GM18499 (cell line): Measurements from ENCODE around the gene HLA-DMB.
A peak's percentile ranks its signal among the peaks of the same experiment; 100 is the strongest.

Experiments used
- ATAC-seq: cut with Tn5 transposase; IDR thresholded peaks from one replicate; pipeline ENCODE4 v1.9.1; 2021; ENCODE audit warnings: moderate number of reproducible peaks; ENCODE audit not compliant: insufficient read depth, unreplicated experiment

The HLA-DMB gene

DNA sequence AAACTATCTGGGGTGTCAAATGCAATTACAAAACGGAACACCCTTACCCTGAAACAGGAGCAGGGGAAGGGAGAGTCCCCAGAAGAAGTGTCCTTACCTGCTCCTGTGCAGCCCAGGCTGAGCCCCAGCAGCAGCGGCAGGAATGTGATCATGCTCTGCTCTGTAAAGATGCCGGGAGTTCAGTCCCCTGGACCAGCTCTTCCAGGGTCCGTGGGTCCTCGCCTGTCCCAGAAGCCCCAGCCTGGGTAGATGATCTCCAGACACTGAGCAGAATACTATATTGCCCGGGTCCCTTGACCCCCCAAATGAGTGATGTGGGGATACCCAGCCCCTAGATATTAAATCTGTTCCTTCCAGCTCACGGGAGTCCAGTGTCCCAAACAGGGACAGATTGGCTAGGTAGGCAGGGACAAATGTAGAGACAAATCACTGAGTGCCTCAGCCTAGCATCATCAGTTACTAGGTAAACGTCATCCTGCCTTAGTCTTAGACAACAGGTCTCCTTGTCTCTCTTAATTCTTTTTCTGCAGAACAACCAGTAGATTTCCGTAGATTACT lies at the start of gene HLA-DMB:
HLA-DMB (minus strand) TSS at position 373 of the 558 bp plus-strand sequence; CDS start at position 152, 221 bp downstream.
- ATAC-seq: peak; percentile 37

DNA sequence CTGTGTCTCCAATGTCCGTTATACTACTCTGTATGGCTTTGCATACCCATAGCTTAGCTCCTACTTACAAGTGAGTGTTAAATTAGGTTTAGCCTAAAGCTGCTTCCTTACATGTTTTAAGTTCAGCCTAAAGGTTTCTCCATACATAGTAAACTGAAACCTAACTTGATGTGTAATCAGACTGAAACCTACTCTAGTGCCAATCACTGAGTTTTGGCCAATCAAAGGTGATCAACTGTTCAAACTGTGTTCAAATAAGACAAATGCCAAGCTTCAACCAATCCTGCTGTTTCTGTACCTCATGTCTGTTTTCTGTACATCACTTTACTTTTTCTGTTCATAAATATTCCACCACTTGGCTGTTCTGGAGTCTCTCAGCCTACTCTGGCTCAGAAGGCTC lies 48.5 kb upstream of the HLA-DMB start:
- no peak for ATAC-seq

DNA sequence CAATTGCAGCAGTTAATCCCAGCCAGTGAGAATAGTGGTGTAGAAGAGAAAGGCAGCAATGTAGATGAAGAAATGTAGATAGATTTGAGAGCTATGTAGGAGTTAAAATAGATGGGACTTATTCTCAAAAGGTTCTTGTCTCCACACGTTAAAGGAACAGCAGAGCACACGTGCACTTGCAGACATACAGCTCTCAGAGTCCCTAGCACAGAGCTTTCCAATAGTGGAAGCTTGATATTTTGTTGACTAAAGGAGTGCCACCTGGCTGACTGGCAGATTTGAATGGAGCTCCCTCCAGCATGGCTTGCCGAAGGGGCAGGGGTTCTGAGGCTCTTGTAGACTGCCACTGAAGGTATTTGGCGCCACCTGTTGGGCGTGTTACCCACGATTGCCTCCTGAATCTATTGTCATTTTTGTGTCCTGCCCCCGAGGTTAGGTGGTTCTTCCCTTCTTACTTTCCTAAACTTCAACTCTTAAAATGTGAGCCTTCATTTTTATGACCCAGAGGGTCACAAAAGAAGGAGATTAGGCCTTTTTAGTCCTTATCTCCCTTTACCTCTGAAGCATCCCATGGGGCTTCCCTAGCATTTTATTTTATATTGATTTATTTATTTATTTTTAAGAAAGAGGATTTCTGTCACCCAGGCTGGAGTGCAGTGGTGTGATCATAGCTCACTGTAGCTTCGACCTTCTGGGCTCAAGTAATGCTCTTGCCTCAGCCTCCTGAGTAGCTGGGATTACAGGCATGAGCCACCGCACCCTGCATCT lies 44.0 kb upstream of the HLA-DMB start:
- no peak for ATAC-seq

DNA sequence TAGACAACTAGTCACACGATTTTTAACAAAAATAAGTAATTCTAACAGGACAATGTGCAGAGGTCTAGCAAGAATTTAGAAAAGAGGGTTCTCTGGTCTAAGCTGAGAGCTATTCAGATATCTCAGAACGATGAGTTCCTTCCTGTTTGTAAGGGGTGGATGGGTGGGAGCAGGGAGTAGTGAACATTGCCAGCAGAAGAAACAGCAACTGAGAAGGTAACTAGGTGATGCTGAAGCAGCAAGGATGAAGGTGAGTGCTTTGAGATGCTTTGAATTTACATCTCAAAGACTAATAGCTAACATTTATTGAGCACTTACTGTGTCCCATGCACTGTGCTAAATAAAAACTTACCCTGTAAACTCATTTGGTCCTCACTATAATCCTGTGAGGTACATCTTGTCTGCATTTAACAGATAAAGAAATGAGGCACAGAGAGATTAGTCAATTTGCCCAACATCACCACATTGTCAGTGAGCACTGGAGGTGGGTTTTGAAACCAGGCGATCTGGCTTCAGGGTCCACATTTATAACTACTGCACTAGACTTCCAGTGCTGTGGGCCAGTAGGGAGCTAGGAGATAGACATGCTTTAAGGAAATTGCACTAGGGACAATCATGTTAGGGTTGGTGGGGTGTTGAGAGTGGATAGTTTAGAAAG lies 43.3 kb upstream of the HLA-DMB start:
- no peak for ATAC-seq

DNA sequence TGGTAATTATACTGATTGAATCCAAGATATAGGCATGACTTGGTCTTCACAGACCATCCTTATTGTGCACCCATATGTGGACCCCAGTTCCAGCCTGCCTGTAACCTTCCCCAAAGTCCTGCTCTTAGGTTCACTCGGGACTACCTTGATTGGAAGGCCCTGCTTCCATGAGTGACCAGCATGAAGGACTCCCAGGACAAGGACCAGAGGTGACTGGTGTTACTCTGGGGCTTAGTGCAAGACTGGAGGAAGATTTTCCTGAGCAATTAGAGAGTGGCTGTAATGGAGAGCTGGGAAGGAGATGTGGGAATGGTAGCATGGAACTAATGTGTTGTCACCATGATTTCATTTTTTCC lies 42.6 kb upstream of the HLA-DMB start:
- ATAC-seq: no peak

DNA sequence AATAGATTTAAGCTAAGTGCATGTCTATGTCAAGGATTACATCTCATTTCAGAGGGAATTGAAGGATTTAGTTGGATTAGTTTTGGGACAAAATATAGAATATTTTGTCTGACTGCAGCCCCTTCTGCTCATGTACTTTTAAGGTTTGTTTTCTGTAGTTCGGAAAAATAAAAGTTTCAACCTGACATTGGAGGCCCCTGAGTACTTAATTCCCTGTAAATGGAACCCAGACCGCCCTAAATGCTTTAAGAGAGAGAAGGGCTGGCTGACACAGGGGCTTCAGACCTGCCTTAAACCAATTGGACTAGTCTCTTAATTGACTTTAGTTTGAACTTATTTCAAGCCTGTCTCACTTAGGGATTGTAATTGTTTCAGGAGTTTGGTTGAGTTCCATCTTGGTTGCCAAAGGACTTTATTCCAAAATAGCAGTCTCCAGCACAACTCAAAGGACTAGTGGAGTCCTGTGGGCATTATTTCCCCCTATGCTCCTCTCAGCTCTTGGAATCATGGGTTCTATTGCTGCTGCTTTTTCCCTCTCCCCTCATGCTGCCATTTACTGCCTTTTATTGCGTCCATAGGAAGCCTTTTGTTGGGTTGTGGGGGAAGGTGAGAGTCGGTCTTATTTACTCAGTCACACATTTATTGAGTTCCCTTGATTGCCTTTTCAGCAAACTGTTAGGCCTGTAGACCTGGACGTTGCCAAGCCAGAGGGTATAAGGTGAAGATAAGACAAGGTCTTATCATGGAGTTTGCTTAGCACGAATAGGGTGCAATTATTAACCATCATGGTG lies 42.1 kb upstream of the HLA-DMB start:
- no peak for ATAC-seq

DNA sequence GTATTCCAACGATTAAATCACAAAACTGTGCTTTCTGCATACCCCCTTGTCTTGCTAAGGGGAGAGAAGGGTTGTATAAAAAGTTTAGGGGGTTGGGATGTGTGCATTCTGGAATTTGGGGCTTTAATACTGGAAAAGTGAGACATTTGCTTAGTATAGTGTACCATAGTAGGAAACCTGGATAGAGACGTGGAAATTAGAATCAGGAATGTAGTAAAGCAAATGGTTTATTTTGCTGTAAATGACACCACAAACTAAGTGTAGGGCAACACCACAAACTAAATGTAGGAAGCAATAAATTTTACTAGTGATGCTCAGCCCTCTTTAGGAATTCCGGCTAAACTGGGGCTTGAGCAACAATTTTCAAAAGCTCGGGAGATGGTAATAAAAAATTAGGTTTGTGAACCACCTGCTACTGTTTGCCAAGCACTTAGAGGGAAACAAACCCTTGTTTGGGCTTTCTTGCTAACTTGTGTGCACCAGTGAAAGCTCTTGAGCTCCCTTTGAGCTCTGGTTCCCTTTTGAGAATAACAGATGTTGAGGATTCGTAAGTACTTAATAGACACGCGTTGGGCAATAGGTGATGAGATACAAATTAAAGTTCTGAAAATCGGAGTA lies 41.4 kb upstream of the HLA-DMB start:
- ATAC-seq: no peak

DNA sequence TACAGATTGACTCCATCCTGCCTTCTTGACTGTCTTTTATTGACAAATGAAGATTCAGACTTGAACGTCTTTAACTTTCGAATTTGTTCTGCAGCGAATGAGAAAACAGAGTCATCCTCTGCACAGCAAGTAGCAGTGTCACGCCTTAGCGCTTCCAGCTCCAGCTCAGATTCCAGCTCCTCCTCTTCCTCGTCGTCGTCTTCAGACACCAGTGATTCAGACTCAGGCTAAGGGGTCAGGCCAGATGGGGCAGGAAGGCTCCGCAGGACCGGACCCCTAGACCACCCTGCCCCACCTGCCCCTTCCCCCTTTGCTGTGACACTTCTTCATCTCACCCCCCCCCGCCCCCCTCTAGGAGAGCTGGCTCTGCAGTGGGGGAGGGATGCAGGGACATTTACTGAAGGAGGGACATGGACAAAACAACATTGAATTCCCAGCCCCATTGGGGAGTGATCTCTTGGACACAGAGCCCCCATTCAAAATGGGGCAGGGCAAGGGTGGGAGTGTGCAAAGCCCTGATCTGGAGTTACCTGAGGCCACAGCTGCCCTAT lies 39.7 kb upstream of the HLA-DMB start:
- ATAC-seq: no peak

DNA sequence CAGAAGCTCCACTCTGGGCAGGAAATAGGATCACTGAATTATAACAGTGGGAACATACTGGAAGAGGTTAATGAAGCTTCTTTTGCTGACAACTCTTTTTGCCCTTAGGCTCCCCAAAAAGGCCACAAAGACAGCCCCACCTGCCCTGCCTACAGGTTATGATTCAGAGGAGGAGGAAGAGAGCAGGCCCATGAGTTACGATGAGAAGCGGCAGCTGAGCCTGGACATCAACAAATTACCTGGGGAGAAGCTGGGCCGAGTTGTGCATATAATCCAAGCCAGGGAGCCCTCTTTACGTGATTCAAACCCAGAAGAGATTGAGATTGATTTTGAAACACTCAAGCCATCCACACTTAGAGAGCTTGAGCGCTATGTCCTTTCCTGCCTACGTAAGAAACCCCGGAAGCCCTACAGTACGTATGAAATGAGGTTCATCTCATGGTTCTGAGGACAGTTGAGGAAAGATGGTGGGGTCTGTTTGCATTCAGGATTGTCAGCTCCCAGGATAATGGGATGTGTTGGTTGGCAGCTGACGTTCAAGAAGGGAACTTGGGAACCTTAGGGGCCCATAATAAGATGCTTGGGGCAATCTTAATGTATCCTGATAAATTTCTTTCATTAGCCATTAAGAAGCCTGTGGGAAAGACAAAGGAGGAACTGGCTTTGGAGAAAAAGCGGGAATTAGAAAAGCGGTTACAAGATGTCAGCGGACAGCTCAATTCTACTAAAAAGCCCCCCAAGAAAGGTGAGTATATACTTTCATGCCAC lies 39.1 kb upstream of the HLA-DMB start:
- ATAC-seq: no peak

DNA sequence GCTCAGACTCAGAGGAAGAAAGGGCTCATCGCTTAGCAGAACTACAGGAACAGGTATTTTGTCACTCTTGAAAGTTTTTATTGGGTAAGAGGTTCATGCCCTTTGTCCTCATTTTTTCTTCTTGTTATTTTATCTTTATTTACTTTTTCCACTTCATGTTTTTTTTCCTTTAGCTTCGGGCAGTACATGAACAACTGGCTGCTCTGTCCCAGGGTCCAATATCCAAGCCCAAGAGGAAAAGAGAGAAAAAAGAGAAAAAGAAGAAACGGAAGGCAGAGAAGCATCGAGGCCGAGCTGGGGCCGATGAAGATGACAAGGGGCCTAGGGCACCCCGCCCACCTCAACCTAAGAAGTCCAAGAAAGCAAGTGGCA lies 37.1 kb upstream of the HLA-DMB start:
- no peak for ATAC-seq

DNA sequence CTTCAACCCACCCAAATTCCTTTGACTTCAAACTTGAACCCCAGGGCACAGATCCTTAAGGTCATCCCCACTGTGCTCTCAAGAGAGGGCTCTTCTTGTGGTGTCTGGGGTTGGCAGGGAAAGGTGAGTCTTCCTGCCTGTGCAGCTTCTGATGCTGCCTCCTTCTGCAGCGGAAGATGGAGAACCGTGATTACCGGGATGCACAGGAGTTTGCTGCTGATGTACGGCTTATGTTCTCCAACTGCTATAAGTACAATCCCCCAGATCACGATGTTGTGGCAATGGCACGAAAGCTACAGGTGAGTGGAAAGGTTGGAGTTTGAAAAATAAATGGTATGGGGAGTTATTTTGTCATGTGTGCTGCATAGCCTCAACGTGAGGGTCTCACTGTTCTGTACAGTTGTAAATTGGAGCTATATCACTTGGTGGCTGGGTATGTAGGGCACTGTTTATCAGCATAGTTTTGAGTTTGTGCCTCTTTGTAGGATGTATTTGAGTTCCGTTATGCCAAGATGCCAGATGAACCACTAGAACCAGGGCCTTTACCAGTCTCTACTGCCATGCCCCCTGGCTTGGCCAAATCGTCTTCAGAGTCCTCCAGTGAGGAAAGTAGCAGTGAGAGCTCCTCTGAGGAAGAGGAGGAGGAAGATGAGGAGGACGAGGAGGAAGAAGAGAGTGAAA lies 36.6 kb upstream of the HLA-DMB start:
- ATAC-seq: no peak

DNA sequence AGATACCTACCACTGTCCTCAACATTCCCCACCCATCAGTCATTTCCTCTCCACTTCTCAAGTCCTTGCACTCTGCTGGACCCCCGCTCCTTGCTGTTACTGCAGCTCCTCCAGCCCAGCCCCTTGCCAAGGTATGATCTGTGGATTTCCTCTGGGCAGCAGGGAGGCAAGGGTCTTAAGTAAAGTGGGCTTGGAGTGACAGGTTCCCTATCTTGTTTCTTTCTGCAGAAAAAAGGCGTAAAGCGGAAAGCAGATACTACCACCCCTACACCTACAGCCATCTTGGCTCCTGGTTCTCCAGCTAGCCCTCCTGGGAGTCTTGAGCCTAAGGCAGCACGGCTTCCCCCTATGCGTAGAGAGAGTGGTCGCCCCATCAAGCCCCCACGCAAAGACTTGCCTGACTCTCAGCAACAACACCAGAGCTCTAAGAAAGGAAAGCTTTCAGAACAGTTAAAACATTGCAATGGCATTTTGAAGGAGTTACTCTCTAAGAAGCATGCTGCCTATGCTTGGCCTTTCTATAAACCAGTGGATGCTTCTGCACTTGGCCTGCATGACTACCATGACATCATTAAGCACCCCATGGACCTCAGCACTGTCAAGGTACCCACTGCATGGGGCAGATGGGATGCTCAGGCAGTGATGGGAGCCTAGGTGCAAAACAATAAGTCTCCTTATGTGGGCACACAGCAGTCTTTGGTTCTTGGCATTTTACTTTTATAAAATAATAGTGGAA lies 35.7 kb upstream of the HLA-DMB start:
- no peak for ATAC-seq

DNA sequence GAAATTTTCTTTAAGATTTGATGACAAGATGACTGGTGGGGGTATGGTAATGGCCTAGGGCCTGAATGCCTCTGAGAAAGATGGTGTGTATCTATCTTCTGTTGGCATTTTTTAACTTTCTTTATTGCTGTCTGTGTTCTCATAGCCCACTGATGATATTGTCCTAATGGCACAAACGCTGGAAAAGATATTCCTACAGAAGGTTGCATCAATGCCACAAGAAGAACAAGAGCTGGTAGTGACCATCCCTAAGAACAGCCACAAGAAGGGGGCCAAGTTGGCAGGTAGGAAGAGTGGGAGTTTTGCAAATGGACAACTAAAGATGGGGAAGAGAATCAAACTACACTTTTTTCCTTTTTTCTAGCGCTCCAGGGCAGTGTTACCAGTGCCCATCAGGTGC lies 35.1 kb upstream of the HLA-DMB start:
- ATAC-seq: no peak

DNA sequence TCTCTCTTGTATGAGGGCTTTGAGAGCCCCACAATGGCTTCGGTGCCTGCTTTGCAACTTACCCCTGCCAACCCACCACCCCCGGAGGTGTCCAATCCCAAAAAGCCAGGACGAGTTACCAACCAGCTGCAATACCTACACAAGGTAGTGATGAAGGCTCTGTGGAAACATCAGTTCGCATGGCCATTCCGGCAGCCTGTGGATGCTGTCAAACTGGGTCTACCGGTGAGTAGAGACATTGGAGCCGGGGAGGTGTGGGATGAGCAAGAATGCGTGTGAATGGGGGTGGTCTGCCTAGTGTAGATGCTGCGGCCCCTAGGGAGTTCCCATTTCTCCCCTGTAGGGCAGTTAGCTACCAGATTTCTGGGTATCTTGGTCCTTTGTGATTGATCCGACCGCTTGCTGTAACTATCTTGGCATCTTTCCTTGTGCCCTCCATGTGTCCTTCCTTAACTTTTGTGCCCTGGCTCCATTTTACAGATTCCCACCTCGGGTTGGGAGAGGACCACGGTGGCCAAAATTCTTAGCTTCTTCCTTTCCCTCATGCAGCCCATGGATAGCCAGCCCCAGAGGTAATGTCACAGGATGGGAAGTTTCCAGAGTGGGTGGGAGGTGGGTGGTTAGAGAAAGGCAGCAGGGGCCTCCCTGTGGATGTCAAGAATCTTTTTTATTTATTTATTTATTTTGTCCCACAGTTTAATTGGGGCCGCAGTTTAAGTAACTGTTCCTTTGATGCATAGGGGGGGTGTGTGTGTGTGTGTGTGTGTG lies 33.9 kb upstream of the HLA-DMB start:
- no peak for ATAC-seq

DNA sequence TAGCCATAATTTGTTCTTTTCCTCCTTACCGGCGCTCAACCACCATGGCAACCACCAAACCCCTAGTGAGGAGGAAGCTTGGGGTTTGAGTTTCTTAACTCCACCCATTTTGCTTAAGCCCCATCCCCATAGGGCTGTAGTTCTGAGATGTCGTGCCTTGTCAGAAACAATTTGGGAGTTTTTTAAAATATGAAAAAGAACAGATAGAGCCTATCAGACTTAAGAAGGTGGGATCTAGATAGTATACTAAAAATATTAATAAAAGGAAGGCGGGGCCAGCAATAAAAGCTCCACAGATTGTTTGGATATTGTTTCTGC lies 33.1 kb upstream of the HLA-DMB start:
- no peak for ATAC-seq

DNA sequence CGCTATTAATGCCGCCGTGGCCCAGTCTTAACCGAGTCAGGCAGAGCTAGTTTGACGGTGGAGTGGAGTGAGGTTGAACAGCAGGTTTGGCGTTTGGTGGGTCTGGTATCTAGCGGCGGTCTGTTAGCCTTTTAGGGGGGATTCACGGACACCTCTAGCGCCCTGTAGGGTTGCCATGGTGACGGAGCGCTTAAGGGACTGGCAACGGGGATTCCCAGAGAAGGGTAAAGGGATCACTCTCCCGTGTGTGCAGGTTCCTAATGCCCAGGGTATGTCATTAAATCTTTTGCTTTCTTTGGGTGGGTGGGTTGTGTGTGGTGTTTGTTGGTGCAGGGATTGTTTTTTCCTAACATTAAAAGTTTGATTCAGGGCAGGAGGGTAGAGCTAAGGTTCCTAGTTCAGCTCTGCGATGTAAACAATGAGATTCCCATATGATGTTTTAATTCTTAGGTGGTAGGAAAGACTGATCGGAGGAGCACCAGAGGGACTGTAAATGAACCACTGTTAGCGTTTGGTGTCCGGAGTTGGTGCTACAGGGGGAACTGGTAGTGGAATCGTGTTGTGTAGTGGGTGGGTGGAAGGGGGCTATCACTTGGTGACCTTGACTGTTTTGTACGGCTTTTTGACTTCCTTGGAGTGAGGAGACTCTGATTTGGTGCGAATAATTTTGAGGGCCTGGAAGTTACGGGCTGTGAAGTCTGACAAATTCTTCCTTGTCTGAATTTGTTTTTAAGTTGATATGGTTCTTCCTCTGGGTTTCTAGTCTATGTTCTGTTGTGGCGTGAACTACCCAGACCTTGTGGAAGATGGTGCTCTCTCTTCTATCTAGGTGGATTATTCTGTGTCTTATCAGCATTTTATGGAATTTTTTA lies 32.6 kb upstream of the HLA-DMB start:
- ATAC-seq: no peak
